Smooth muscle cell (in vitro differentiated cells): ENCODE data around the gene TFCP2L1. TPM values are rescaled to one million over a fixed set of nuclear protein-coding genes. Genes with fewer than 3 reads are reported as not detected.

Experiments used
- DNase-seq: peaks from one replicate; lab custom pipeline; 2025; ENCODE audit not compliant: unreplicated experiment; lab: John Stamatoyannopoulos, UW
- H2AFZ ChIP-seq: fragments of 200-600 bp; sonication (generic); 2 replicates; pipeline ENCODE4 v1.6.0; 2016; ENCODE audit warnings: antibody characterized with exemption, low read depth, mild to moderate bottlenecking
- H3F3A ChIP-seq: fragments of 200-600 bp; sonication (generic); 2 replicates; pipeline ENCODE4 v1.6.0; 2017; ENCODE audit warnings: antibody characterized with exemption, low read depth
- H3K27ac ChIP-seq: fragments of 200-600 bp; sonication (generic); 2 replicates; pipeline ENCODE4 v1.5.1; 2016; ENCODE audit warnings: low read depth, mild to moderate bottlenecking
- H3K27me3 ChIP-seq: fragments of 200-600 bp; sonication (generic); 2 replicates; pipeline ENCODE4 v1.6.1; 2016; ENCODE audit warnings: low read depth, mild to moderate bottlenecking
- H3K36me3 ChIP-seq: fragments of 200-600 bp; sonication (generic); 2 replicates; pipeline ENCODE4 v1.5.1; 2016; ENCODE audit warnings: low read depth
- H3K4me1 ChIP-seq: fragments of 200-600 bp; sonication (generic); 2 replicates; pipeline ENCODE4 v1.5.1; 2016; ENCODE audit warnings: low read depth
- H3K4me2 ChIP-seq: fragments of 200-600 bp; sonication (generic); 2 replicates; pipeline ENCODE4 v1.6.0; 2016; ENCODE audit warnings: mild to moderate bottlenecking
- H3K4me3 ChIP-seq: fragments of 200-600 bp; sonication (generic); 2 replicates; pipeline ENCODE4 v1.5.1; 2016; ENCODE audit warnings: mild to moderate bottlenecking
- H3K79me2 ChIP-seq: fragments of 200-600 bp; sonication (generic); 2 replicates; pipeline ENCODE4 v1.6.0; 2016; ENCODE audit warnings: low read depth, mild to moderate bottlenecking
- H3K9ac ChIP-seq: fragments of 200-600 bp; sonication (generic); 2 replicates; pipeline ENCODE4 v1.6.0; 2016; ENCODE audit warnings: low read depth
- H3K9me3 ChIP-seq: fragments of 200-600 bp; sonication (generic); replicated peaks from 2 replicates; pipeline ENCODE4 v1.5.1; 2016; ENCODE audit warnings: low read depth
- H4K20me1 ChIP-seq: fragments of 200-600 bp; sonication (generic); 2 replicates; pipeline ENCODE4 v1.6.0; 2016; ENCODE audit warnings: low read depth
- CTCF ChIP-seq: fragments of 200-600 bp; sonication (generic); IDR thresholded peaks from 2 replicates; pipeline ENCODE4 v1.5.1; 2017; ENCODE audit warnings: borderline replicate concordance, mild to moderate bottlenecking, antibody characterized with exemption; ENCODE audit not compliant: insufficient read depth, poor library complexity, severe bottlenecking
- WGBS: methylation state at CpG from one replicate; pipeline ENCODE4 v1.1.7; 2016; ENCODE audit warnings: low lambda C conversion rate; 5-methylcytosine and 5-hydroxymethylcytosine counted together
- polyA plus RNA-seq: library from polyadenylated mRNA; unstranded; fragments of >200 nt; fragmentation: Nextera tagmentation; extraction: Ambion mirVana; gene quantifications from 2 replicates; pipeline ENCODE4 v1.2.1, GENCODE V29; 2016
- total RNA-seq: library from RNA; depleted of rRNA; stranded (reverse); fragments of >200 nt; gene quantifications from 2 replicates; pipeline ENCODE4 v1.2.3, GENCODE V29; 2014

Gene TFCP2L1
- total and polyA plus RNA-seq, 2 experiments from 2014 or later: 0.13 TPM; not detected in 1

DNA sequence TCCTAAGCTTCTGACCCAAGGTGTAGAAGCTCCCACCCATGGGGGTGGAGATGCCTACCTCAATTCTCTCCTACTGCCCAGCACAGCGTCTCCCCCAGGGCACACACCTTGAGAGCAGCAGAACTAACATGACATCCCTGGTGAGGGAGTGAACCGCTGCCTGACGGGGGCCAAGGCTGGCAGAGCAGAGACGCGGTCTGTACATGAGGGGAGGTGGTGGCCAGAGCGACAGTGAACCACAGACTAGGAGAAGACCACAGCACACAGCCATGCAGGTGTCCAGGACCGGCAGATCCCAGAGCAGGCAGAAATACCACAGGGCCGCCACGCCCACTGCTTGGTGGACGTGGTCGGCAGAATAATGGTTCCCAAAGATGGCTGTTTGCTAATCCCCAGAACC is 40.4 kb downstream of the TFCP2L1 start:
- H3K27me3 ChIP-seq: peaks cover 6% of the 10 kb centered on the region
- H3K9ac ChIP-seq: no peak overlapping the region
- H3K27ac ChIP-seq: no peak overlapping the region
- no peaks in the 10 kb centered on the region for H4K20me1 ChIP-seq
- TF ChIP-seq CTCF: no peak
- no peaks in the 10 kb centered on the region for H3F3A ChIP-seq
- no peaks in the 10 kb centered on the region for H3K4me1 ChIP-seq
- no peaks in the 10 kb centered on the region for H3K9me3 ChIP-seq
- 96% methylated on average over 11 of the region's 11 CpGs for WGBS
- H3K4me3 ChIP-seq: no peak overlapping the region
- no peaks in the 10 kb centered on the region for H3K36me3 ChIP-seq
- no peak overlapping the region for H2AFZ ChIP-seq
- H3K4me2 ChIP-seq: no peak overlapping the region
- DNase-seq: no peak
- no peaks in the 10 kb centered on the region for H3K79me2 ChIP-seq

DNA sequence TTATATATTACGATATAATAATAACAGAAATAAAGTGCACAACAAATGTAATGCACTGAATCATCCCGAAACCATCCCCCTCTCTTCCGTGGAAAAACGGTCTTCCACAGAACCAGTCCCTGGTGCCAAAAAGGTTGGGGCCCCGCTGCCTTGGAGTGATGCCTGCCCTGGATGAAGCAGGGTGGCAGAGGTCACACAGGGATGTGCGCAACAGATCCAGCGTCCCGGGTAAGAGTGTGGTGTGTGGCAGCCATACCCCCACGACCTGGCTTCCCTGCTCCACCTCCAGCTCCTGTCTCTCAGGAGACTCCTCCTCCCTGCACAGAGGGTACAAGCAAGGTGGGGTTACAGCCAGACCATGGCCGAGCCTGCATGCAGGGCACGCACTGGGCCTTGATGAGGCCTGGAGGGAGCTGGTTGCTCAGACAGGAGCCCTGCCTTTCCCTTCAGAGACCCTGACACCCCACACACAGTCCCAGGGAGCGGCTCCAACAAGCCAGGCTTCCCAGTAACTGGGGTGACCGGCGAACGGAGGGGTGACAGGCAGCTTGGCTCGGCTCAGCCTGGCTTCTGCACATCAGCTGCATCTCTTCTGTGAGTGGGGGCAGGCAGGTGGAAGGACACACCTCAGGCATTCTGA is 41.1 kb downstream of the TFCP2L1 start:
- Histone ChIP-seq H3K4me2 (no peak overlapping the region), H3K36me3 (no peaks in the 10 kb centered on the region), H3K27me3 (peaks cover 6% of the 10 kb centered on the region), H3K9me3 (no peaks in the 10 kb centered on the region), H3K4me1 (no peaks in the 10 kb centered on the region), H3K79me2 (no peaks in the 10 kb centered on the region), H3K27ac (no peak overlapping the region), H4K20me1 (no peaks in the 10 kb centered on the region), H3K9ac (no peak overlapping the region), H3F3A (no peaks in the 10 kb centered on the region), H3K4me3 (no peak overlapping the region), H2AFZ (no peak overlapping the region)
- no peak for TF ChIP-seq CTCF
- 91% methylated on average over 16 of the region's 16 CpGs for WGBS
- DNase-seq: no peak

- Histone ChIP-seq H3K4me2 (no peak overlapping the region), H3K4me1 (no peaks in the 10 kb centered on the region), H3K9ac (no peak overlapping the region), H3K27me3 (peaks cover 6% of the 10 kb centered on the region), H3K36me3 (no peaks in the 10 kb centered on the region), H3K4me3 (no peak overlapping the region), H3F3A (no peaks in the 10 kb centered on the region), H3K27ac (no peak overlapping the region), H3K9me3 (no peaks in the 10 kb centered on the region), H3K79me2 (no peaks in the 10 kb centered on the region), H2AFZ (no peak overlapping the region), H4K20me1 (no peaks in the 10 kb centered on the region)
- WGBS: 92% methylated on average over 9 of the region's 9 CpGs
- no peak for TF ChIP-seq CTCF
- DNase-seq: no peak
Measured at GRCh38 chr2:121242976-121243375, 42.0 kb downstream of the TFCP2L1 start.

- no peak overlapping the region for H3K4me2 ChIP-seq
- no peak overlapping the region for H3K9ac ChIP-seq
- no peaks in the 10 kb centered on the region for H3F3A ChIP-seq
- H3K4me1 ChIP-seq: no peaks in the 10 kb centered on the region
- WGBS: 87% methylated on average over 16 of the region's 16 CpGs
- no peaks in the 10 kb centered on the region for H3K36me3 ChIP-seq
- no peak for TF ChIP-seq CTCF
- DNase-seq: no peak
- peaks cover 6% of the 10 kb centered on the region for H3K27me3 ChIP-seq
- H3K79me2 ChIP-seq: no peaks in the 10 kb centered on the region
- no peaks in the 10 kb centered on the region for H3K9me3 ChIP-seq
- H2AFZ ChIP-seq: no peak overlapping the region
- H3K4me3 ChIP-seq: no peak overlapping the region
- no peak overlapping the region for H3K27ac ChIP-seq
- H4K20me1 ChIP-seq: no peaks in the 10 kb centered on the region
Measured at GRCh38 chr2:121242175-121242875, 42.7 kb downstream of the TFCP2L1 start.
